NOMO-1 (cell line): Measurements from ENCODE around the gene KIF18A.
A peak's percentile ranks its signal among the peaks of the same experiment; 100 is the strongest.
"Not testable (repeated sequence)": the region's sequence is repeated elsewhere in the genome, so short reads cannot be mapped to it uniquely, and the experiment has no call there.

Source experiments
- DNase-seq, 2 experiments: peaks; one replicate each; lab custom pipeline; 2025; ENCODE audit not compliant: unreplicated experiment in 2 of 2; lab: John Stamatoyannopoulos, UW

The KIF18A gene

GRCh38 chr11:28107191-28107749 lies 686 bp downstream of the KIF18A start:
- peak in 1 of 2 experiments; percentile 24 for DNase-seq

GRCh38 chr11:28106353-28107043 lies 1.5 kb downstream of the KIF18A start:
- no peak for DNase-seq

- no peak for DNase-seq
These were observed 2.1 kb downstream of the KIF18A start for GRCh38 chr11:28105869-28106268.

GRCh38 chr11:28104984-28105383 lies 3.0 kb downstream of the KIF18A start:
- DNase-seq, result no peak

GRCh38 chr11:28104425-28104824 lies 3.5 kb downstream of the KIF18A start:
- DNase-seq, result no peak

- DNase-seq, result not testable (repeated sequence)
These were observed 5.7 kb downstream of the KIF18A start for GRCh38 chr11:28102300-28102699.

GRCh38 chr11:28100665-28101064 lies 7.3 kb downstream of the KIF18A start:
- no peak for DNase-seq

GRCh38 chr11:28099715-28100114 lies 8.2 kb downstream of the KIF18A start:
- no peak for DNase-seq

- DNase-seq, result no peak
These were observed 9.7 kb downstream of the KIF18A start for GRCh38 chr11:28098257-28098656.

GRCh38 chr11:28092786-28093185 lies 15.2 kb downstream of the KIF18A start:
- DNase-seq, result no peak

GRCh38 chr11:28090052-28090749 lies 17.8 kb downstream of the KIF18A start:
- DNase-seq, result no peak

- DNase-seq, result no peak
These were observed 18.6 kb downstream of the KIF18A start for GRCh38 chr11:28089378-28089777.

- not testable (repeated sequence) for DNase-seq
These were observed 20.3 kb downstream of the KIF18A start for GRCh38 chr11:28087693-28088092.

GRCh38 chr11:28087192-28087591 lies 20.8 kb downstream of the KIF18A start:
- not testable (repeated sequence) for DNase-seq

- DNase-seq, result no peak
These were observed 21.4 kb downstream of the KIF18A start for GRCh38 chr11:28086569-28086968.

- no peak for DNase-seq
These were observed 24.8 kb downstream of the KIF18A start for GRCh38 chr11:28083118-28083517.

GRCh38 chr11:28077521-28077920 lies 30.4 kb downstream of the KIF18A start:
- DNase-seq, result no peak

- DNase-seq, result no peak
These were observed 35.6 kb downstream of the KIF18A start for GRCh38 chr11:28072321-28072720.

GRCh38 chr11:28071305-28071704 lies 36.7 kb downstream of the KIF18A start:
- DNase-seq, result no peak

GRCh38 chr11:28058333-28058732 lies 49.6 kb downstream of the KIF18A start:
- no peak for DNase-seq

- no peak for DNase-seq
These were observed 53.1 kb downstream of the KIF18A start for GRCh38 chr11:28054821-28055220.
